ENCODE measurements around the gene SOX10.

- TF ChIP-seq CTCF (IDR thresholded peaks at IDR 0.05; ENCODE audit: poor library complexity, severe bottlenecking) (no peak), MXI1 (conservative IDR thresholded peaks at IDR 0.05; ENCODE audit: poor library complexity, severe bottlenecking) (no peak), POLR2AphosphoS5 (IDR thresholded peaks at IDR 0.05) (no peak), SMC3 (conservative IDR thresholded peaks at IDR 0.05; ENCODE audit: poor library complexity) (no peak), EP300 (conservative IDR thresholded peaks at IDR 0.05; ENCODE audit: poor library complexity, severe bottlenecking) (no peak), REST (IDR thresholded peaks at IDR 0.05; ENCODE audit: borderline replicate concordance) (no peak), RAD21 (conservative IDR thresholded peaks at IDR 0.05) (no peak)
Observed at GRCh38 chr22:37943825-37944198, 40.5 kb downstream of the SOX10 start.

Data from neural cell (in vitro differentiated cells).